PC-3 (cell line): ENCODE data around the gene KRT82. TPM values are rescaled to one million over a fixed set of nuclear protein-coding genes. Genes with fewer than 3 reads are reported as not detected.

Experiments
- ATAC-seq: fragments of 200-7000 bp; cut with Tn5 transposase; 2 replicates; pipeline ENCODE4 v1.9.1; 2020; ENCODE audit warnings: mild to moderate bottlenecking, moderate library complexity
- BruUV-seq: library from RNA; stranded (reverse); fragments of 400-500 nt; replicated peaks from 2 replicates; lab custom pipeline; 2021; lab: Mats Ljungman, UMichigan
- CTCF ChIA-PET: fragments of 300-600 bp; sonication (Branson Sonifier 250); formaldehyde crosslinking; loops from one replicate; lab custom pipeline; 2022; ENCODE audit warnings: antibody characterized with exemption; lab: Charles Lee
- POLR2A ChIA-PET: fragments of 300-600 bp; sonication (Branson Sonifier 250); formaldehyde crosslinking; loops from one replicate; lab custom pipeline; 2022; ENCODE audit warnings: antibody characterized with exemption; ENCODE audit not compliant: unreplicated experiment; lab: Charles Lee
- DNase-seq: peaks from one replicate; pipeline ENCODE4 v3.0.0-alpha.2; 2015
- H2AFZ ChIP-seq: fragments of 300-600 bp; sonication (generic); 2 replicates; pipeline ENCODE4 v1.6.0; 2016; ENCODE audit warnings: antibody characterized with exemption, low read length
- H3F3A ChIP-seq: fragments of 300-600 bp; sonication (generic); one replicate; pipeline ENCODE4 v1.6.0; 2017; ENCODE audit warnings: antibody characterized with exemption, low read length, control low read depth, mild to moderate bottlenecking; ENCODE audit not compliant: unreplicated experiment
- H3K27ac ChIP-seq: fragments of 300-600 bp; sonication (generic); 2 replicates; pipeline ENCODE4 v1.5.1; 2016; ENCODE audit warnings: mild to moderate bottlenecking, low read length
- H3K27me3 ChIP-seq: fragments of 300-600 bp; sonication (generic); 2 replicates; pipeline ENCODE4 v1.6.1; 2016; ENCODE audit warnings: low read length, mixed read lengths
- H3K36me3 ChIP-seq: fragments of 300-600 bp; sonication (generic); 2 replicates; pipeline ENCODE4 v1.6.1; 2016; ENCODE audit warnings: low read depth, mixed run types, low read length, mixed read lengths
- H3K4me1 ChIP-seq: fragments of 300-600 bp; sonication (generic); 2 replicates; pipeline ENCODE4 v1.5.1; 2016; ENCODE audit warnings: low read length; ENCODE audit not compliant: insufficient read depth
- H3K4me2 ChIP-seq: fragments of 300-600 bp; sonication (generic); 2 replicates; pipeline ENCODE4 v1.6.0; 2016; ENCODE audit warnings: low read length
- H3K4me3 ChIP-seq: fragments of 300-600 bp; sonication (generic); 2 replicates; pipeline ENCODE4 v1.5.1; 2016; ENCODE audit warnings: mild to moderate bottlenecking, low read length, mixed read lengths
- H3K79me2 ChIP-seq: fragments of 300-600 bp; sonication (generic); 2 replicates; pipeline ENCODE4 v1.6.1; 2017; ENCODE audit warnings: low read length, mixed read lengths
- H3K9ac ChIP-seq: fragments of 300-600 bp; sonication (generic); 2 replicates; pipeline ENCODE4 v1.6.0; 2016; ENCODE audit warnings: mild to moderate bottlenecking, low read length
- H3K9me2 ChIP-seq: fragments of 300-600 bp; sonication (generic); replicated peaks from 2 replicates; pipeline ENCODE4 v1.6.1; 2016; ENCODE audit warnings: mixed run types, low read length, mixed read lengths
- H3K9me3 ChIP-seq: fragments of 300-600 bp; sonication (generic); 2 replicates; pipeline ENCODE4 v1.6.1; 2016; ENCODE audit warnings: low read length, mixed read lengths
- H4K20me1 ChIP-seq: fragments of 300-600 bp; sonication (generic); 2 replicates; pipeline ENCODE4 v1.6.1; 2016; ENCODE audit warnings: low read length, mixed read lengths
- CTCF ChIP-seq: fragments of 300-600 bp; sonication (generic); conservative IDR thresholded peaks from 2 replicates; pipeline ENCODE4 v1.5.1; 2017; ENCODE audit warnings: antibody characterized with exemption, low read depth, mild to moderate bottlenecking, low read length
- EZH2 ChIP-seq: fragments of 300-600 bp; sonication (generic); IDR thresholded peaks from one replicate; pipeline ENCODE4 v1.6.1; 2017; ENCODE audit warnings: antibody characterized with exemption, mild to moderate bottlenecking, low read length; ENCODE audit not compliant: unreplicated experiment
- EZH2phosphoT487 ChIP-seq: fragments of 300-600 bp; sonication (generic); IDR thresholded peaks from 2 replicates; pipeline ENCODE4 v1.6.1; 2018; ENCODE audit warnings: mild to moderate bottlenecking, antibody characterized with exemption, low read length, borderline replicate concordance
- intact Hi-C: fragments of 100-400 bp; cut with micrococcal nuclease; formaldehyde crosslinking; loops from 2 replicates; pipeline ENCODE4 v1.9.0; 2023
- total RNA-seq: library from RNA; depleted of rRNA; stranded (reverse); fragments of >200 nt; gene quantifications from 2 replicates; pipeline ENCODE4 v1.2.3, GENCODE V29; 2014

Gene KRT82
- total RNA-seq, 1 experiment from 2014 or later: 0.29 TPM

GRCh38 chr12:52446367-52447045 lies 40.4 kb upstream of the KRT82 start:
- no TSS peak for BruUV-seq
- DNase-seq: no peak

GRCh38 chr12:52445876-52446275 lies 39.7 kb upstream of the KRT82 start:
- Histone ChIP-seq H3F3A (peaks cover 16% of the 10 kb centered on the region), H3K4me2 (no peak overlapping the region), H3K27me3 (no peaks in the 10 kb centered on the region), H3K4me3 (no peak overlapping the region), H3K9me2 (no peaks in the 10 kb centered on the region), H4K20me1 (no peaks in the 10 kb centered on the region), H3K9me3 (no peaks in the 10 kb centered on the region), H2AFZ (no peak overlapping the region), H3K4me1 (peaks cover 42% of the 10 kb centered on the region), H3K9ac (no peak overlapping the region), H3K36me3 (no peaks in the 10 kb centered on the region), H3K27ac (no peak overlapping the region), H3K79me2 (no peaks in the 10 kb centered on the region)
- ATAC-seq: no peak
- CTCF ChIA-PET: no interaction called here
- DNase-seq: no peak
- intact Hi-C loops: loop anchor here (10.0 kb wide), 1 partner anchor 59 kb away; no protein-coding TSS in a partner anchor
- TF ChIP-seq EZH2phosphoT487 (no peak), EZH2 (no peak), CTCF (no peak)
- POLR2A ChIA-PET: no interaction called here
- BruUV-seq: no TSS peak

More at GRCh38 chr12:52446367-52447045, 40.4 kb upstream of the KRT82 start:
- no peak for ATAC-seq
- Histone ChIP-seq H3K79me2 (no peaks in the 10 kb centered on the region), H3K9me2 (no peaks in the 10 kb centered on the region), H3K9ac (no peak overlapping the region), H3K9me3 (no peaks in the 10 kb centered on the region), H3K4me2 (no peak overlapping the region), H2AFZ (no peak overlapping the region), H3F3A (peaks cover 12% of the 10 kb centered on the region), H3K27me3 (no peaks in the 10 kb centered on the region), H3K36me3 (no peaks in the 10 kb centered on the region), H3K4me1 (peaks cover 35% of the 10 kb centered on the region), H4K20me1 (no peaks in the 10 kb centered on the region), H3K4me3 (no peak overlapping the region), H3K27ac (no peak overlapping the region)
- TF ChIP-seq EZH2phosphoT487 (no peak), CTCF (no peak), EZH2 (no peak)
- CTCF ChIA-PET: no interaction called here
- POLR2A ChIA-PET: no interaction called here
- intact Hi-C loops: loop anchor here (10.0 kb wide), 1 partner anchor 58 kb away; no protein-coding TSS in a partner anchor
